Choroid plexus epithelial cell (primary cell): Measurements from ENCODE around the gene PRUNE1.

Experiments
- DNase-seq: peaks from one replicate; pipeline ENCODE4 v3.0.0-alpha.2; 2010; ENCODE audit warnings: low read depth
- H3K4me3 ChIP-seq: 2 replicates; pipeline ENCODE4 v1.5.1; 2011; ENCODE audit warnings: low read depth, mild to moderate bottlenecking, control low read depth, low read length, moderate library complexity
- CTCF ChIP-seq: conservative IDR thresholded peaks from 2 replicates; pipeline ENCODE4 v1.5.1; 2011; ENCODE audit warnings: low read depth, mild to moderate bottlenecking, control low read depth, inconsistent platforms, low read length, moderate library complexity

PRUNE1 gene

GRCh38 chr1:150979092-150980056, 28.9 kb upstream of the PRUNE1 start:
- peak overlapping the region; percentile 45 for H3K4me3 ChIP-seq
- TF ChIP-seq CTCF: peak; percentile 100
- peak; percentile 91 for DNase-seq

GRCh38 chr1:150981177-150981804, 27.0 kb upstream of the PRUNE1 start:
- DNase-seq: no peak
- no peak overlapping the region for H3K4me3 ChIP-seq
- no peak for TF ChIP-seq CTCF

- DNase-seq: peak; percentile 41
- no peak within 1 kb of the TSS for H3K4me3 ChIP-seq
- no peak for TF ChIP-seq CTCF
Observed at GRCh38 chr1:150981805-150982712, 26.2 kb upstream of the PRUNE1 start, which contains the start of gene ANXA9. ANXA9 (plus strand) TSS chr1:150982292; CDS start chr1:150983106, 814 bp downstream.

- no peak for DNase-seq
- H3K4me3 ChIP-seq: no peak overlapping the region
- TF ChIP-seq CTCF: no peak
Observed at GRCh38 chr1:150985179-150985825, 22.9 kb upstream of the PRUNE1 start.

- H3K4me3 ChIP-seq: no peak overlapping the region
- DNase-seq: no peak
- TF ChIP-seq CTCF: no peak
Observed at GRCh38 chr1:150987924-150988323, 20.3 kb upstream of the PRUNE1 start.

GRCh38 chr1:150992626-150993025, 15.6 kb upstream of the PRUNE1 start:
- no peak for TF ChIP-seq CTCF
- DNase-seq: no peak
- no peak overlapping the region for H3K4me3 ChIP-seq
